Smooth muscle cell (in vitro differentiated cells): ENCODE measurements around the gene DSCAML1. TPM values are rescaled to one million over a fixed set of nuclear protein-coding genes. Genes with fewer than 3 reads are reported as not detected.

Experiments
- DNase-seq: peaks from one replicate; lab custom pipeline; 2025; ENCODE audit not compliant: unreplicated experiment; lab: John Stamatoyannopoulos, UW
- H2AFZ ChIP-seq: fragments of 200-600 bp; sonication (generic); 2 replicates; pipeline ENCODE4 v1.6.0; 2016; ENCODE audit warnings: antibody characterized with exemption, low read depth, mild to moderate bottlenecking
- H3F3A ChIP-seq: fragments of 200-600 bp; sonication (generic); 2 replicates; pipeline ENCODE4 v1.6.0; 2017; ENCODE audit warnings: antibody characterized with exemption, low read depth
- H3K27ac ChIP-seq: fragments of 200-600 bp; sonication (generic); 2 replicates; pipeline ENCODE4 v1.5.1; 2016; ENCODE audit warnings: low read depth, mild to moderate bottlenecking
- H3K27me3 ChIP-seq: fragments of 200-600 bp; sonication (generic); 2 replicates; pipeline ENCODE4 v1.6.1; 2016; ENCODE audit warnings: low read depth, mild to moderate bottlenecking
- H3K36me3 ChIP-seq: fragments of 200-600 bp; sonication (generic); 2 replicates; pipeline ENCODE4 v1.5.1; 2016; ENCODE audit warnings: low read depth
- H3K4me1 ChIP-seq: fragments of 200-600 bp; sonication (generic); 2 replicates; pipeline ENCODE4 v1.5.1; 2016; ENCODE audit warnings: low read depth
- H3K4me2 ChIP-seq: fragments of 200-600 bp; sonication (generic); 2 replicates; pipeline ENCODE4 v1.6.0; 2016; ENCODE audit warnings: mild to moderate bottlenecking
- H3K4me3 ChIP-seq: fragments of 200-600 bp; sonication (generic); 2 replicates; pipeline ENCODE4 v1.5.1; 2016; ENCODE audit warnings: mild to moderate bottlenecking
- H3K79me2 ChIP-seq: fragments of 200-600 bp; sonication (generic); 2 replicates; pipeline ENCODE4 v1.6.0; 2016; ENCODE audit warnings: low read depth, mild to moderate bottlenecking
- H3K9ac ChIP-seq: fragments of 200-600 bp; sonication (generic); 2 replicates; pipeline ENCODE4 v1.6.0; 2016; ENCODE audit warnings: low read depth
- H3K9me3 ChIP-seq: fragments of 200-600 bp; sonication (generic); replicated peaks from 2 replicates; pipeline ENCODE4 v1.5.1; 2016; ENCODE audit warnings: low read depth
- H4K20me1 ChIP-seq: fragments of 200-600 bp; sonication (generic); 2 replicates; pipeline ENCODE4 v1.6.0; 2016; ENCODE audit warnings: low read depth
- WGBS: methylation state at CpG from one replicate; pipeline ENCODE4 v1.1.7; 2016; ENCODE audit warnings: low lambda C conversion rate; 5-methylcytosine and 5-hydroxymethylcytosine counted together
- polyA plus RNA-seq: library from polyadenylated mRNA; unstranded; fragments of >200 nt; fragmentation: Nextera tagmentation; extraction: Ambion mirVana; gene quantifications from 2 replicates; pipeline ENCODE4 v1.2.1, GENCODE V29; 2016
- total RNA-seq: library from RNA; depleted of rRNA; stranded (reverse); fragments of >200 nt; gene quantifications from 2 replicates; pipeline ENCODE4 v1.2.3, GENCODE V29; 2014
- TF ChIP-seq, protein P1 (sequence below): fragments of 200-600 bp; sonication (generic); IDR thresholded peaks from 2 replicates; pipeline ENCODE4 v1.5.1; 2017; ENCODE audit warnings: borderline replicate concordance, mild to moderate bottlenecking, antibody characterized with exemption; ENCODE audit not compliant: insufficient read depth, poor library complexity, severe bottlenecking

The DSCAML1 gene
- total and polyA plus RNA-seq, 2 experiments from 2014 or later, result 0.22 TPM; not detected in 1

DNA sequence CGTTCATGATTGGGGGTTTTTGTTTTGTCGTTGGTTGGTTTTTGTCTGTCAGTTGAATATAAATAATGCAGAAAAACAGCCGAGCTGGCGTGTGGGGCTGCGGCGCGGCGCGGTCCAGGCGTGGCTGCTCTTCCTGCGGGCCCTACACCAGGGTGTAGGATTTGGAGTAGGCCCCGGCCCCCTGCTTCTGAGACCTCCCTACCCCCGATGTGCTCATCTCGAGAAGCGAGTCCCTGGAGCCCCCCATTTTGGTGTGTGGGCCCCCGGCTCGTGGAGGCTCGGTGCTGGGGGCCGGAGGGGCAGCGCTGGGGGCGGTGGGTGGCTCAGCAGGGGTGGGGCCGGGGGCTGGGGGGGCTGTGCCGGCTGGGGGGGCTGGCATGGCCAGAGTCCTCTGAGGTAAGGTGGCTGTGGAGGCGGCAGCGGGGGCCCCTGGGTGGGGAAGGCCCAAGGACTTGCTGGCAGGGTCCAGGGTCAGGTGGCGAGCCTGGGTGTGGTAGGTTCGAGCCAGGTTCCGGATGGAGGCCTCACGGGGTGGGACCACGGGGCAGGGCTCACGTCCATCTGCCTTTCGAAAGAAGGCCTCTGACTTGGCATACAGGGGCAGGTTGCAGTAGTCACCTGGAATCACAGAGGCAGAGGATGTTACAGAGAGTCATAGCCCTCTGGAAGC lies 368.7 kb downstream of the DSCAML1 start:
- no peak for DNase-seq
- H4K20me1 ChIP-seq, result no peaks in the 10 kb centered on the region
- 95% methylated on average over 31 of the region's 32 CpGs for WGBS

DNA sequence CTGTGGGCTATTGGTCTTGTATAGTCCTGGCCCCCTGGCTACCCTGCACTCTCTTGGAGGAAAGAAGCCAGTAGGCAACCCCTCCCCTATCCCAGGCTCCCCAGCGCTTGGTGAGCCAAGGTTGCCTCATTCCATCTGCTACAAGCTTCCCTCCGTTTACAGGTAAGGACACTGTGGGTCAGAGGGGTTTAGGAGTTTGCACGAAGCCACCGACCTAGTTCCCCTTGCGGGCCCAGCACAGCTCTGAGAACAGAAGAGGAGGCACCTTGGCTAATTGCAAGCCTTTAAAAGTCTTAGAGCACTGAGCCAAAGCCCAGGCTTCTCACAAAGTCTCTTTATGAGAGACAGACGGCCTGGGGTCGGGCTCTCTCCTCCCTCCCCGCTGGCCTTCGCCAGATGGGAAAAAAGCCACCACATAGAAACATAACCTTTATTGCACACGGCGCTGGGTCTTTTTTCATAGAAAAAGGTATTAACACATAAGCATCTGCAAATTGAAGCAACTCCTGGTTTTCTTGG lies 369.6 kb downstream of the DSCAML1 start:
- Histone ChIP-seq H3K4me3 (no peak overlapping the region), H3F3A (no peaks in the 10 kb centered on the region), H3K27ac (no peak overlapping the region), H3K27me3 (peaks cover 5% of the 10 kb centered on the region), H2AFZ (no peak overlapping the region), H3K4me2 (no peak overlapping the region), H3K79me2 (no peaks in the 10 kb centered on the region), H3K4me1 (peaks cover 6% of the 10 kb centered on the region), H3K9me3 (no peaks in the 10 kb centered on the region), H3K36me3 (no peaks in the 10 kb centered on the region), H3K9ac (no peak overlapping the region), H4K20me1 (no peaks in the 10 kb centered on the region)
- no peak for DNase-seq
- WGBS, result 85% methylated on average over 11 of the region's 11 CpGs
- TF ChIP-seq, protein P1, sequence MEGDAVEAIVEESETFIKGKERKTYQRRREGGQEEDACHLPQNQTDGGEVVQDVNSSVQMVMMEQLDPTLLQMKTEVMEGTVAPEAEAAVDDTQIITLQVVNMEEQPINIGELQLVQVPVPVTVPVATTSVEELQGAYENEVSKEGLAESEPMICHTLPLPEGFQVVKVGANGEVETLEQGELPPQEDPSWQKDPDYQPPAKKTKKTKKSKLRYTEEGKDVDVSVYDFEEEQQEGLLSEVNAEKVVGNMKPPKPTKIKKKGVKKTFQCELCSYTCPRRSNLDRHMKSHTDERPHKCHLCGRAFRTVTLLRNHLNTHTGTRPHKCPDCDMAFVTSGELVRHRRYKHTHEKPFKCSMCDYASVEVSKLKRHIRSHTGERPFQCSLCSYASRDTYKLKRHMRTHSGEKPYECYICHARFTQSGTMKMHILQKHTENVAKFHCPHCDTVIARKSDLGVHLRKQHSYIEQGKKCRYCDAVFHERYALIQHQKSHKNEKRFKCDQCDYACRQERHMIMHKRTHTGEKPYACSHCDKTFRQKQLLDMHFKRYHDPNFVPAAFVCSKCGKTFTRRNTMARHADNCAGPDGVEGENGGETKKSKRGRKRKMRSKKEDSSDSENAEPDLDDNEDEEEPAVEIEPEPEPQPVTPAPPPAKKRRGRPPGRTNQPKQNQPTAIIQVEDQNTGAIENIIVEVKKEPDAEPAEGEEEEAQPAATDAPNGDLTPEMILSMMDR, result no peak

More for the DNA sequence above, 368.7 kb downstream of the DSCAML1 start:
- no peaks in the 10 kb centered on the region for H3K9me3 ChIP-seq
- H2AFZ ChIP-seq, result no peak overlapping the region
- H3K4me3 ChIP-seq, result no peak overlapping the region
- H3K9ac ChIP-seq, result no peak overlapping the region
- H3K4me2 ChIP-seq, result no peak overlapping the region
- no peak overlapping the region for H3K27ac ChIP-seq
- no peaks in the 10 kb centered on the region for H3F3A ChIP-seq
- H3K27me3 ChIP-seq, result peaks cover 5% of the 10 kb centered on the region
- TF ChIP-seq, protein P1, result no peak
- peaks cover 6% of the 10 kb centered on the region for H3K4me1 ChIP-seq
- H3K36me3 ChIP-seq, result no peaks in the 10 kb centered on the region
- no peaks in the 10 kb centered on the region for H3K79me2 ChIP-seq

DNA sequence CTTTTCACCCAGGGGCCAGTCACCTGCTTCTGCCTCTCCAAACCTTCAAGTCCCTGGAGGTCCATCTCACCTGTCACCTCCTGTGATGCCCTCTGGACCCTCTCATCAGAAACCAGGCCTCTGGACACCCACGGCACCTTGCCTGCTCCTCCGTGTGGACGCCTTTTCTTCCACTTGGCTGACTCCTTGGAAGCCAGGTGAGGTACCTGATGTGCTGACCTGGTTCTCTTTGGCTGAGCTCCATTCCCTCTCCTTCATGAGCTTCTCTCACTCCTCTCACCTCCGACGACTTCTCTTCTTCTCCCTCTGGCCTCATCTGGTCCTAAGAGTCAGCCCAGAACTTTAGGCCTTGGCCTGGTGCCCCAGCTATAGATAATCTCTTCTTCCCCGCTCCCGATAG lies 370.1 kb downstream of the DSCAML1 start:
- H3K9me3 ChIP-seq, result no peaks in the 10 kb centered on the region
- no peaks in the 10 kb centered on the region for H3F3A ChIP-seq
- H3K4me1 ChIP-seq, result peaks cover 6% of the 10 kb centered on the region
- H2AFZ ChIP-seq, result no peak overlapping the region
- no peaks in the 10 kb centered on the region for H4K20me1 ChIP-seq
- no peak overlapping the region for H3K4me2 ChIP-seq
- H3K9ac ChIP-seq, result no peak overlapping the region
- H3K27me3 ChIP-seq, result peaks cover 5% of the 10 kb centered on the region
- H3K4me3 ChIP-seq, result no peak overlapping the region
- WGBS, result 90% methylated on average over 7 of the region's 7 CpGs
- TF ChIP-seq, protein P1, result no peak
- no peaks in the 10 kb centered on the region for H3K36me3 ChIP-seq
- DNase-seq, result no peak
- H3K27ac ChIP-seq, result no peak overlapping the region
- H3K79me2 ChIP-seq, result no peaks in the 10 kb centered on the region

DNA sequence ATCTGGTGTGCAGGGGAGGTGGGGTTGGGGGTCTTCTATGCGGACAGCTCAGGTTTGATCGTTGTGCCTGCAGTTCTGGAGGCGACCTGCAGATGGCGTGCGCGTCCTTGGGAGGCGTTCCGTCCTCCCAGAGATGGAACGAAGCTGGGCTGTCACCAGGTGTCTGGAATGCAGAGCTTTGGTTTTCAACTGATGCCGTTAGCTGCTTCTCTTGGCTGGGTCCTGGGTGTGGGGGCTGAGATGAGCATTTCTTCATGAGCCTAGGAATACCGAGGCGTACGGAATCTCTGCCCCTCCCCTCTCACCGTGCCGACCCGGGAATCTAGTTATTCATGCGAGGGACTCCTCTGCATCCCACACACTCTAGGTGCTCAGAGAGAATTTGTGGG lies 370.7 kb downstream of the DSCAML1 start:
- peak; percentile 37 for DNase-seq
- Histone ChIP-seq H3K9me3 (no peaks in the 10 kb centered on the region), H3K36me3 (no peaks in the 10 kb centered on the region), H2AFZ (no peak overlapping the region), H3K4me1 (peaks cover 6% of the 10 kb centered on the region), H3K27me3 (peaks cover 5% of the 10 kb centered on the region), H3F3A (no peaks in the 10 kb centered on the region), H3K27ac (no peak overlapping the region), H3K79me2 (no peaks in the 10 kb centered on the region), H3K4me3 (no peak overlapping the region), H3K4me2 (peak overlapping the region; percentile 46), H4K20me1 (no peaks in the 10 kb centered on the region), H3K9ac (no peak overlapping the region)
- 13% methylated on average over 17 of the region's 17 CpGs for WGBS
- TF ChIP-seq, protein P1, result peak; percentile 97
